Endothelial cell of umbilical vein (primary cell): Measurements from ENCODE around the gene DDB1. TPM values are rescaled to one million over a fixed set of nuclear protein-coding genes. Genes with fewer than 3 reads are reported as not detected.

Experiments
- BruUV-seq: library from RNA; stranded (reverse); fragments of 400-500 nt; replicated peaks from 2 replicates; lab custom pipeline; 2021; lab: Mats Ljungman, UMichigan
- CTCF ChIA-PET: fragments of 300-600, 350-600 bp; sonication (Branson Sonifier 250); formaldehyde crosslinking; loops from one replicate; lab custom pipeline; 2021; ENCODE audit warnings: antibody characterized with exemption, inconsistent platforms; lab: Charles Lee
- POLR2A ChIA-PET: fragments of 300-600, 350-600 bp; sonication (Branson Sonifier 250); formaldehyde crosslinking; loops from one replicate; lab custom pipeline; 2021; ENCODE audit warnings: antibody characterized with exemption, inconsistent platforms; lab: Charles Lee
- DNase-seq: peaks from one replicate; pipeline ENCODE4 v3.0.0-alpha.2; 2011; ENCODE audit warnings: low read depth, low spot score
- FAIRE-seq: peaks from 2 replicates; lab custom pipeline; 2011; peaks lifted over from hg19 to GRCh38; lab: Jason Lieb, UNC
- H2AFZ ChIP-seq: 2 replicates; pipeline ENCODE4 v1.6.0; 2012; ENCODE audit warnings: low read depth, low read length, control low read depth, inconsistent platforms
- H3K27ac ChIP-seq: 2 replicates; pipeline ENCODE4 v1.5.1; 2011; ENCODE audit warnings: low read depth, mild to moderate bottlenecking, control low read depth, low read length, moderate library complexity; ENCODE audit not compliant: insufficient read depth
- H3K27me3 ChIP-seq, 2 experiments: 2 replicates each; pipeline versions ENCODE4 v1.6.0 to v1.6.1; 2011; ENCODE audit warnings: low read length in 2 of 2, mixed read lengths in 1 of 2; ENCODE audit not compliant: control insufficient read depth in 2 of 2, insufficient read depth in 2 of 2
- H3K36me3 ChIP-seq, 2 experiments: 2 replicates in 1 of 2; 3 replicates in 1 of 2; pipeline ENCODE4 v1.5.1; 2011; ENCODE audit warnings: low read length in 2 of 2, mild to moderate bottlenecking in 1 of 2, moderate library complexity in 1 of 2; ENCODE audit not compliant: control insufficient read depth in 2 of 2, insufficient read depth in 2 of 2; ENCODE audit errors: extremely low read depth in 1 of 2
- H3K4me1 ChIP-seq: 3 replicates; pipeline ENCODE4 v1.5.1; 2011; ENCODE audit warnings: mild to moderate bottlenecking, low read length; ENCODE audit not compliant: control insufficient read depth, insufficient read depth; ENCODE audit errors: extremely low read depth
- H3K4me2 ChIP-seq: 2 replicates; pipeline ENCODE4 v1.6.1; 2011; ENCODE audit warnings: low read length, control low read depth, mixed read lengths; ENCODE audit not compliant: insufficient read depth
- H3K4me3 ChIP-seq, 3 experiments: fragments of 200-600 bp in 1 of 3; sonication (generic), shearing (Covaris generic) in 1 of 3; replicated peaks in 1 of 3; 2 replicates each; pipeline ENCODE4 v1.5.1; 2011 to 2016; ENCODE audit warnings: control low read depth in 3 of 3, low read length in 3 of 3, mild to moderate bottlenecking in 2 of 3, inconsistent platforms in 1 of 3, low read depth in 1 of 3, moderate library complexity in 1 of 3; ENCODE audit not compliant: insufficient read depth in 1 of 3
- H3K79me2 ChIP-seq: 2 replicates; pipeline ENCODE4 v1.6.0; 2012; ENCODE audit warnings: low read length, inconsistent platforms; ENCODE audit not compliant: control insufficient read depth, insufficient read depth
- H3K9ac ChIP-seq: replicated peaks from 2 replicates; pipeline ENCODE3; 2011; ENCODE audit warnings: low read length, control low read depth; ENCODE audit not compliant: insufficient read depth; ENCODE audit errors: extremely low read depth
- H3K9me1 ChIP-seq: replicated peaks from 3 replicates; pipeline ENCODE4 v1.6.0; 2011; ENCODE audit warnings: mild to moderate bottlenecking, low read length; ENCODE audit not compliant: control insufficient read depth, insufficient read depth; ENCODE audit errors: extremely low read depth
- H3K9me3 ChIP-seq: replicated peaks from 2 replicates; pipeline ENCODE4 v1.5.1; 2012; ENCODE audit warnings: low read length, inconsistent platforms; ENCODE audit not compliant: control insufficient read depth, insufficient read depth
- H4K20me1 ChIP-seq: replicated peaks from 2 replicates; pipeline ENCODE3; 2011; ENCODE audit warnings: mild to moderate bottlenecking, low read length; ENCODE audit not compliant: control insufficient read depth, insufficient read depth; ENCODE audit errors: extremely low read depth
- CTCF ChIP-seq, 2 donors: IDR thresholded peaks; 1 replicate in 1 of 2; 2 replicates in 1 of 2; pipeline ENCODE4 v1.5.1; 2011; ENCODE audit warnings: low read length in 2 of 2, mild to moderate bottlenecking in 2 of 2, moderate library complexity in 2 of 2, control low read depth in 1 of 2, inconsistent platforms in 1 of 2, low read depth in 1 of 2; ENCODE audit not compliant: insufficient read depth in 1 of 2; ENCODE audit errors: extremely low read depth in 1 of 2
- EZH2 ChIP-seq: IDR thresholded peaks from 2 replicates; pipeline ENCODE4 v1.6.1; 2012; ENCODE audit warnings: borderline replicate concordance, low read depth, mild to moderate bottlenecking, moderate library complexity, low read length, inconsistent platforms; ENCODE audit not compliant: severe bottlenecking
- FOS ChIP-seq: IDR thresholded peaks from 2 replicates; pipeline ENCODE4 v1.6.1; 2011; ENCODE audit warnings: mild to moderate bottlenecking, low read length, moderate library complexity, borderline replicate concordance; ENCODE audit not compliant: insufficient read depth
- GATA2 ChIP-seq: IDR thresholded peaks from 2 replicates; pipeline ENCODE4 v1.7.0; 2011; ENCODE audit warnings: low read depth, mild to moderate bottlenecking, moderate library complexity, mixed read lengths, low read length; ENCODE audit not compliant: insufficient read length, insufficient read depth
- JUN ChIP-seq: IDR thresholded peaks from 2 replicates; pipeline ENCODE4 v1.6.1; 2011; ENCODE audit warnings: borderline replicate concordance, low read depth; ENCODE audit not compliant: insufficient read length, insufficient read depth
- MAX ChIP-seq: IDR thresholded peaks from 2 replicates; pipeline ENCODE4 v1.6.1; 2011; ENCODE audit not compliant: insufficient read depth, insufficient read length
- MYC ChIP-seq: IDR thresholded peaks from one replicate; pipeline ENCODE4 v1.6.1; 2011; ENCODE audit warnings: mild to moderate bottlenecking, low read depth, low read length
- POLR2A ChIP-seq: IDR thresholded peaks from 2 replicates; pipeline ENCODE4 v1.6.1; 2012; ENCODE audit warnings: low read depth, mild to moderate bottlenecking, control low read depth, low read length
- POLR2AphosphoS5 ChIP-seq: IDR thresholded peaks from 2 replicates; pipeline ENCODE4 v1.6.1; 2012; ENCODE audit warnings: low read depth, mild to moderate bottlenecking, control low read depth, low read length, moderate library complexity; ENCODE audit not compliant: insufficient read depth
- dilution Hi-C: fragments of 300-500 bp; cut with MboI; formaldehyde crosslinking; loops from one replicate; pipeline ENCODE4 v1.15.0; 2019; ENCODE audit warnings: low sequenced_read_pairs; ENCODE audit not compliant: extremely low pct_ligation_motif_present
- intact Hi-C: fragments of 100-400 bp; cut with micrococcal nuclease; formaldehyde crosslinking; loops from one replicate; pipeline ENCODE4 v1.10.0; 2022
- polyA plus RNA-seq, 4 experiments: library from polyadenylated mRNA; depleted of rRNA in 3 of 4; stranded (reverse) in 3 of 4; unstranded in 1 of 4; fragments of >200 nt; gene quantifications; 2 replicates each; pipeline versions ENCODE4 v1.2.1 to v1.2.3, GENCODE V29; 2011 to 2012; ENCODE audit warnings: missing spikeins in 1 of 4
- total RNA-seq: library from RNA; stranded (reverse); gene quantifications from 2 replicates; pipeline ENCODE4 v1.2.3, GENCODE V29; 2021

DDB1 gene
- total and polyA plus RNA-seq, 2 donors (not counting 3 experiments of a cell fraction or from before 2014, with no cell fraction given), result 229 to 230 TPM

GRCh38 chr11:61307354-61307753, 25.6 kb downstream of the DDB1 start:
- Histone ChIP-seq H3K9ac (no peak overlapping the region), H3K9me1 (no peaks in the 10 kb centered on the region), H3K27me3 (no peaks in the 10 kb centered on the region), H3K4me3 (no peak overlapping the region), H3K9me3 (no peaks in the 10 kb centered on the region), H3K4me1 (no peaks in the 10 kb centered on the region), H3K27ac (no peak overlapping the region), H4K20me1 (no peaks in the 10 kb centered on the region), H3K4me2 (no peak overlapping the region), H2AFZ (no peak overlapping the region), H3K36me3 (peaks cover 41 to 63% of the 10 kb centered on the region in 2 experiments), H3K79me2 (no peaks in the 10 kb centered on the region)
- no peak for TF ChIP-seq JUN
- TF ChIP-seq POLR2AphosphoS5, result no peak
- TF ChIP-seq MAX, result no peak
- no peak for TF ChIP-seq MYC
- no peak for TF ChIP-seq FOS
- TF ChIP-seq GATA2, result no peak
- TF ChIP-seq POLR2A, result no peak
- TF ChIP-seq EZH2, result no peak
- no peak for TF ChIP-seq CTCF (IDR thresholded peaks at IDR 0.05; ENCODE audit: extremely low read depth in 1 of 2, insufficient read depth in 1 of 2, low read depth in 1 of 2, low read length in 2 of 2)
- ChIA-PET CTCF (no interaction called here), POLR2A (no interaction called here)
- no TSS peak for BruUV-seq
- FAIRE-seq (no peak), DNase-seq (no peak)
- dilution Hi-C loops, result no loop called here
- intact Hi-C loops, result no loop called here
